T47D (cell line): ENCODE results near the gene PTPRK.

Experiments used
- DNase-seq, 2 experiments: peaks; one replicate each; pipeline versions ENCODE4 v3.0.0 to v3.0.0-alpha.2; 2011 to 2012; ENCODE audit warnings: low read depth in 1 of 2, low spot score in 1 of 2
- JUND ChIP-seq: IDR thresholded peaks from 2 replicates; pipeline ENCODE4 v1.6.1; 2012; ENCODE audit warnings: low read depth
- in situ Hi-C: cut with HindIII; loops from 2 replicates; pipeline ENCODE4 v1.10.0; 2016; ENCODE audit warnings: low sequenced_read_pairs, low pct_unique_long_range_greater_than_20kb

PTPRK gene

DNA sequence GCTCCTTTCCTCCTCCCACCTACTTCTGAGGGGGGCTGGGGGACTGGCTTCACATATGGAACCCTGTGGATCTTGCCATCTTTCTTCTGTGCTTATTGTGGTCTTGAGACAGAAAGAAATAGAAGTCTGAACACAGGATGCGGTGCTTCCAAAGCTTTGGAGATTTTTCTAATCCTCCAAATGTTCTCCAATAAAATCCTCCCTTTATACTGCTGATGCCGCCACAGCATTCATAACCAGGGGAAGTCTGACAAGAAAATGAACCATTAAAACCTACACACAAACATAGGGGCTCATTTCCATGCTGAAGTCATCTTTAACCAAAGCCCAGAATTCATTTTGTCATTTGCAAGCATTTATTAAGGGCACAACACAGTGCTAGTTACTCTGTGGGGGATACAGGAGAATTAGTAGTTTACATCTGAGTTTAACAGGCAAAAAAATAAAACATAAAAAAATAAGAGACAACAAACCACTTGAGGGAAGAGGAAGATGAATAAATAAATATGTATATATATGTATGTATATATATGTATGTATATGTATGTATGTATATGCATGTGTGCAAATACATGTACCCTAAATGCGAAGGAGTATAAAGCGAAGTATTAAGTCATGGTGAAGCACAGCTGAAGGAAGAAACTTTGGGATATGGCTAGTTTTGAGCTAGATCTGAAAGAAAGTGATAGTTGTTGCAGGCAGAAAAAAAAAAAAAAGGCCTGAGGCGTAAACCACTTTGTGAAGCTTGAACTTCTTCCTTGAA lies 5.9 kb upstream of the PTPRK start:
- TF ChIP-seq JUND, result no peak
- in situ Hi-C loops, result no loop called here
- no peak for DNase-seq

- in situ Hi-C loops, result no loop called here
- no peak for TF ChIP-seq JUND
- no peak for DNase-seq
These were observed 5.0 kb upstream of the PTPRK start for GRCh38 chr6:128525406-128525805.

DNA sequence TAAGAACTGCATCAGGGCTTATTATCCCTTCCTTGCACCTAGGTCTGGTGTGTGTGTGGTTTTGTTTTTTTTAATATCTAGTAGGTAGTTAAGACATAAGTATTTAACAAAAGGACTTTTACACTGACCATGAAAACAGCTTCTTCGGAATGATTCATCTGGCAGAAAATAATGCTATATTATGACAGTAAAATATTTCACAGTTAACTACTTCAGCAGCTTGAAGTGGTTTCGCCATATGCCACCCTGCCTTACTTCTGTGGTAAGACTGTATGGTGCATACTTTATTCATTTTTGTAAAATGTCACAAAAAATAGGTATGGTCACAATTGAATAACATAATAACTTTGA lies 858 bp upstream of the PTPRK start:
- DNase-seq, result no peak
- in situ Hi-C loops, result no loop called here
- no peak for TF ChIP-seq JUND

DNA sequence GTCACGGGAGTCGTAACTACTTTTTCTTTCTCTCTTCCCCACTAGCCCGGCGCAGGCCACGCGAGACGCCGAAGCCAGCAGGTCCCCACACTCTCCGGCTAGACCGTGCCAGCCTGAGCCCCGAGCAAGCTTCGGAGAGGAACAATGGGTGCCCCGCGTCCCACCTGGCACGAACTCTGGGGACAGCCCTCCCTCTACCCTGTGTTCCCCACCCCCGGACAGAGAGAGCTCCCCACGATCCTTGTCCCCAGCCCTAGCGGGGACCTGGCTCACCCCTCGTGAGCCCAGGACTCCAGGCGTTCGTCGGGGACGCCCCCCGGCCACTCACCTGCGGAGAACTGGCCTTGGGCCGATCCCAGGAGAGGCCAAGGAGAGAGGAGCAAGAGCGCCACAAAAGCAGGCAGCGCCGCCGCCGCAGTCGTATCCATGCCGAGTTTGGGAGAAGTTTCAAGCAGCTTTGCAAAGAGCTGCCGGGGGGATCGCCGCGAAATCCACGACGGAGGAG lies 416 bp downstream of the PTPRK start:
- DNase-seq, result no peak
- no peak for TF ChIP-seq JUND
- in situ Hi-C loops, result no loop called here

DNA sequence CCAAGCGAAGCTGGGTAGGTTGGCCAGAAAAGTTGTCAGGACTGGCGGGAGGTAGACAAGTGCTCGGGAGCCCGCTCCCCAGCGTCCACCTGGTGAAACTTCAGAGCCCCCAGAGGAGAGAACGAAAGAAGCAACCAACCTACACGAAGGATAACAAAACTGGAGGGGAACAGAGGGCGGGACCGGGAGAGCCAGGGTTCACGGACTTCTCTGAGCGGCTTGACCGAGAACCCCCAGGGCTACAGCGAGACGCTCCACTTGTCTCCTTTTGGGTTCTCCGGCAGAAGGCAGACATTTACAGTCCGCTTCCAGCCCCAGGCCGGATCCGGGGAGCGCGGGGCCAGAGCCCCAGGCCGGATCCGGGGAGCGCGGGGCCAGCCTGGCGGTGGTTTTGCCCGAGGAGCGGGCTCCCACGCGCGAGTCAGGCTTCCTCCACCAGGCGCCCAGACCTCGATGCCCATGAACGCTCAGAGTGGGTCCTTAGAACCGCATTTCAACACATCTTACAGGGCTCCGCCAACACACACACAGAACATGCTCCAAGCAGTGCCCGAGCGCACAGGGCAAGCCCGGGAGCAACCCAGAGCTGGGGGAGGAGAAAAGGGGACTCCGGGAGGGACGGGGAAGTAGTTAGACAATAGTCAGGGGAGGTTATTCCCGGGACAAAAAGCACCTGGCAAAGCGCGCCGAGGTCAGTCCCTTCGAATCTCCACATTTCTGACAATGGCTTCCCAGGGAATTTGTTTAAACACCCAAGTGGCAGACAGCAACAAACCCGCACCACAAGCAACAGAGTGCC lies 1.1 kb downstream of the PTPRK start:
- TF ChIP-seq JUND, result no peak
- peak in 1 of 2 experiments; percentile 73 for DNase-seq
- in situ Hi-C loops, result no loop called here

- TF ChIP-seq JUND, result no peak
- in situ Hi-C loops, result no loop called here
- DNase-seq, result no peak
These were observed 1.8 kb downstream of the PTPRK start for GRCh38 chr6:128518434-128519131.

DNA sequence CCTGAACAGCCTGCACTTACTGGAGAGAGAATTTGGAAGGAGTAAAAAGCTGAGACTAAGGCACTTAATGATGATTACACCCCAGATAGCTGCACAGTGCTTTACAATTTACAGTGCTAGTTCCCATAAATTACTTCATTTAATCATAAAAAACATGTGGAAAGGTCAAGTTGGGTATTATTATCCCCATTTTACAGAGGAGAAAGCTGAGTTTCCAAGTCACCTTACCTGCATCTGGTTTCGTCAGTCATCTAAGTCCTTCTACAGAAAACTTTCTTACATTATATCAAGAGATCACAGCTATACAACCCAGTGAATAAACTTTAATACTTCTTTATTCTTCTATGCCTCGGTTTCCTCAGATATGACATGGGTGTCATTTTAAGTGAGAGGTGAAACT lies 3.3 kb downstream of the PTPRK start:
- no peak for DNase-seq
- in situ Hi-C loops, result no loop called here
- no peak for TF ChIP-seq JUND

- in situ Hi-C loops, result no loop called here
- no peak for DNase-seq
- no peak for TF ChIP-seq JUND
These were observed 3.9 kb downstream of the PTPRK start for GRCh38 chr6:128516514-128516898.

DNA sequence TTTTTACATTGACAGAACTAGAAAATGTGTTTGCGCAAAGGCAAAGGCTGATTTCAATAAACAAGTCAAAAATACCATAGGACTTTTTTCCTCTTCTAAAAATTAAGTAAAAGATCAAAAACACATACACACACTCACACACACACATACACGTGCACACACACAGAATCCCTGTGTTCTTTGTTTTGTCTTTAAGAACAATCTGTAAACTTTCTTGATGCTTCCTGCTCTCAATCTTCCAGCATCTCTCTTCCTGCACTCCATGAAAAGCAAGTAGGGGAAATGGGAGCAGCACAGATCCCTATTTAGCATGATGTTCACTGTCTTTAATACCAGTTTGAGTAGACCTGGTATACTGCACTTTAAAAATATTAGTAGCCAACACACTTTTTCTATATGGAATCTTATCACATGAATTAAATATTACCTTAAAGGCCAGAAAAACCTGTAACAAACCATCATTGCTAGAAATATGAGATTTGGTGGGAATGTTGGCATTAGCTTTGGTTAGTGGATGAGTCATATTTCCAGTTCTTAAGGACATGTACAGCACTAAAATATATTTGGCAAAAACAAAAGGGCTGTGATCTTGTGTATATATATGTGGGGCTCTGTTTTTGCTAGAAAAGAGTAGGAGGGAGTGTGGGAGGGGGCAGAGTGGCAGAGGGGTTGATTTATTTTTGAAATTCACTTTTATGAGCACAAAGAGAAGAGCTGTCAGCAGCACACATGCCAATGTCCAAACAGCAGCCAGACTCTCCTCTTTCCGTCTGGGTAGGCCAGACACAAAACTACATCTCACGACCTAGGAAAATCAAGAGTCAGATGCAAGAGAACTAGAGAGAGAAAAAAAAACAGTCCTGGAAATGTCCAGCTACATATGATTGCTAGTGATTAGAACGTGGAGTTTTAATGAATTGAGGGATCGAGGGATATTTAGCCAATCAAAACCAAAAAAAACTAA lies 4.6 kb downstream of the PTPRK start:
- TF ChIP-seq JUND, result no peak
- DNase-seq, result no peak
- in situ Hi-C loops, result no loop called here

GRCh38 chr6:128513878-128514277 lies 6.5 kb downstream of the PTPRK start:
- DNase-seq, result no peak
- no peak for TF ChIP-seq JUND
- in situ Hi-C loops, result no loop called here

DNA sequence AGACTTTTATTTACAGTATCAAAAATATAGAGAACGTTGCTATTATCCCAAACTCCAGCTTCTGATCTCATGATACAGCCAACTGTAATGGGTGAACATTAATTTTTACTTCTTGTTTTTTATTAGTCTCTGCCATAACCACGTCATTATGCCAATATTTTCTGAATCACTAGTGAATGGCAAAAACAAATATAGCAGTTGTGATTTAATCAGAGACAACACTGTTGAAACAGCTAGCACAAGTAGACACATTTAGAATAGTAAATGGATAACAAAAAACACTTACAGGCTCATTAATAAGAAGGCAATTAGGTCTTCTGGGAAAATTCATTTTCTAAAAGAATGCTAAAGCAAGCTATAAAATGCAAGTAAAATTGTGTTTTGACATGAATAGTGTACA lies 8.1 kb downstream of the PTPRK start:
- DNase-seq, result no peak
- TF ChIP-seq JUND, result no peak
- in situ Hi-C loops, result no loop called here

DNA sequence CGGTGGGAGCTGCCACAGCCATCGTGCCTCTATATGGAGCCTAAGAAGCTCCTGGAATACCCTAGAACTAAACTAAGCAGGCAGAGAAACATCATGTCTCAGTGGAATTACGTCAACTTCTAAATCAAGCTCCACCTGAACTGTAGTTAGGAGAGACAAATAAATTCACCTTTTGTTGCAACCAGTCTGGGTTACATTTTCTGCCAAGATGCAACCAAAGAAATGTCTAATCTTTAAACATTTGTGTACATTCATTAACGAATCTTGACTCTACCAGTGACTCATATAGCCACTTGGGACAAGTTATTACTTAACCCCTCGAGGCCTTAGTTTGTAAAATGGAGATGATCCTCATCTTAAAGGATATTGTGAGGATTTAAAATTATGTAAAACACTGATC lies 8.9 kb downstream of the PTPRK start:
- TF ChIP-seq JUND, result no peak
- no peak for DNase-seq
- in situ Hi-C loops, result no loop called here
